Measurements from ENCODE around the gene VAPB. TPM values are rescaled to one million over a fixed set of nuclear protein-coding genes. Genes with fewer than 3 reads are reported as not detected.

The VAPB gene
- total RNA-seq, 1 donor from 2014 or later, result 11.1 TPM

DNA sequence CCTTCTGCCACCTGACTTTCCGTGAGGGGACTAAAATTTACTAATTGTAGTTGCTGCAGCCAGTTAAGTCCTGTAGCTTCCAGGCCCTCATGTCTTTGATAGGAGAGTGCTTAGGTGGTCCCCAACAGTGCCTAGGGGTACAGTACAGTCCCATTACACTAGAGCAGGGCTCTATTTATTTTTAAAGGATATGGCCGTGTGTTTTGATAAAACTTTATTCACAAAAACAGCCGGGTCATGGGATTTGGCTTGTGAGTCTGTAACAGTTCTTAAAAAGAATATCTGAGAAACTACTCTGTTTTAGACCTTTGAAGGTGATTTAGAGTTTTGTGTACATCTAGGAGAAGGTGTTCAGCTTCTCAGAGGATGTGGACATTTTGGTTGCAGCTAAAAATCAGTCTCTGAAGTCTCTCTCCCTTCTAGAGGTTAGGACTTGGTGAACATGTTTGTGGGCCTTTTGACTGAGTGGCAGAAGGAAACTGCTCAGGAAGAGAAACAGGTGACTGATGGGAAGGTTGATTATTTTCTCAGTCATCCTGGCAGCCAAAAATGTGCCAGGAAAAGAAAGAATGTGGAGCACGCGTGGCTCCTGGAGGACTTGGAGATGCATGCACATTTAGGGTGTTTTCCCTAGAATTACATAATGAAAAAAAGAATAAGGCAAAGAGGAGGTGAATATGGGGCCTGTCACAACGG lies 57.4 kb downstream of the VAPB start:
- no peak for DNase-seq (ENCODE audit: low spot score in 2 of 2)
- no peak overlapping the region for H3K27ac ChIP-seq
- H3K4me3 ChIP-seq, result no peak overlapping the region
- intact Hi-C loops (cut with DNase I), result loop anchor here (10.0 kb wide), 1 partner anchor 212 kb away; no protein-coding TSS in a partner anchor
- H3K27me3 ChIP-seq, result no peaks in the 10 kb centered on the region
- no peaks in the 10 kb centered on the region for H3K4me1 ChIP-seq
- TF ChIP-seq, protein P1, sequence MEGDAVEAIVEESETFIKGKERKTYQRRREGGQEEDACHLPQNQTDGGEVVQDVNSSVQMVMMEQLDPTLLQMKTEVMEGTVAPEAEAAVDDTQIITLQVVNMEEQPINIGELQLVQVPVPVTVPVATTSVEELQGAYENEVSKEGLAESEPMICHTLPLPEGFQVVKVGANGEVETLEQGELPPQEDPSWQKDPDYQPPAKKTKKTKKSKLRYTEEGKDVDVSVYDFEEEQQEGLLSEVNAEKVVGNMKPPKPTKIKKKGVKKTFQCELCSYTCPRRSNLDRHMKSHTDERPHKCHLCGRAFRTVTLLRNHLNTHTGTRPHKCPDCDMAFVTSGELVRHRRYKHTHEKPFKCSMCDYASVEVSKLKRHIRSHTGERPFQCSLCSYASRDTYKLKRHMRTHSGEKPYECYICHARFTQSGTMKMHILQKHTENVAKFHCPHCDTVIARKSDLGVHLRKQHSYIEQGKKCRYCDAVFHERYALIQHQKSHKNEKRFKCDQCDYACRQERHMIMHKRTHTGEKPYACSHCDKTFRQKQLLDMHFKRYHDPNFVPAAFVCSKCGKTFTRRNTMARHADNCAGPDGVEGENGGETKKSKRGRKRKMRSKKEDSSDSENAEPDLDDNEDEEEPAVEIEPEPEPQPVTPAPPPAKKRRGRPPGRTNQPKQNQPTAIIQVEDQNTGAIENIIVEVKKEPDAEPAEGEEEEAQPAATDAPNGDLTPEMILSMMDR (IDR thresholded peaks at IDR 0.05), result no peak
- peaks cover 8 to 39% of the 10 kb centered on the region in 2 donors for H3K36me3 ChIP-seq
- H3K9me3 ChIP-seq, result no peaks in the 10 kb centered on the region

DNA sequence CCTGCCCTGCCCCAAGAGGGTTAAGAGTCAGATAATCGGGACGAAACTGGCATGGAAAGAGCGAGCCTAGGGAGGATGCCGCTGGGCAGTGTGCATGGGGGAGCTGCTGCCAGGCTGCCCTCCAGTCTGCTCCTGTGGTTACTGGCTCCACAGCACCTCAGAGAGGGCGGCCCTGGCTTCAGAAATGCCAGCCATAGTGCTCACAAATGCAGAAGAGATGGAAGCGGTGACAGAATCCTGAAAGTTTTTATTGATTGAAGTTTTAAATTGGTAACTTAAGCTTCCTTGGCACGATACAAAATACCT lies 57.9 kb downstream of the VAPB start:
- no peak for DNase-seq (ENCODE audit: low spot score in 2 of 2)
- intact Hi-C loops (cut with DNase I), result loop anchor here (10.0 kb wide), 1 partner anchor 212 kb away; no protein-coding TSS in a partner anchor
- TF ChIP-seq, protein P1 (IDR thresholded peaks at IDR 0.05), result no peak
- Histone ChIP-seq H3K4me3 (no peak overlapping the region), H3K36me3 (peaks cover 8 to 39% of the 10 kb centered on the region in 2 donors), H3K4me1 (no peaks in the 10 kb centered on the region), H3K27me3 (no peaks in the 10 kb centered on the region), H3K9me3 (no peaks in the 10 kb centered on the region), H3K27ac (no peak overlapping the region)

DNA sequence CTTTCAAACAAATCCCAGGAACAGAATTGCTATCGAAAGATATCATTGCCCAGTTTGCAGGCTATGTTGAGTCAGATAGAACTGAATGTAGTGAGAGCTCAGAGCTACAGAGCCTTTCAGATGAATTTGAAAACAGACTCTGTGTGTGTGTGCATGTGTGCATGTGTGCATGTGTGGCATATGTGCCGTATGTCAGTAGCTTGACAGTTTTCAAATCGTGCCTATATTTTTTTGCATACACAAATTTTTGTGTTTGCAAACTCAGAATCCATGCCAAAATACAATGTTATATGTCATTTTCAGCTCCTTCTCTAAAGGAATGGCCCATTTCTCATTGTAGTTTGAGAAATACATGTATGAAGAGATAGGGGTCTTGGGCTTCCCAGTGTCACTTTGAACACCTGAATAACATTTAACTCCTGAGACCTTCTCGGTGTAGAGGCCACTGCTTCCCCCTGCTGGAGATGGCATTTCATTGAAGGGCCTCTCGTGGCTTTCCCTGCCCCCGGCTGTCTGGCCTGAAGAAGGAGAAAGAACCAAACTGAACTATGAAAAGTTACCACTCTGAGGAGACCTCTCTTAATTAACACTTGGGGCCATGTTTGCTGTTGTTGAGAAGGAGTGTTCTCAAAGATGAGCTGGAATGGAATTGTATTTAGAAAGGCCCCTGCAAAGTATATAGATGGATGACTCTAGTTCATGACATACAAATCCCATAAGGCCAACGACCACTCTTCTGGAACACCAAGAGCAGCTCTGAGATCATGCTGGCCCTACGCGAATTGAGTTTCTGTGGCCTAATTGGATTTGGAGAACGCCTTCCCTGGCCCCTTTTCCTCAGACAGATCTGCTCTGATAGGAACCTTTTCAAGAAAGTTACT lies 58.7 kb downstream of the VAPB start:
- intact Hi-C loops (cut with DNase I), result loop anchor here (10.0 kb wide), 1 partner anchor 213 kb away; no protein-coding TSS in a partner anchor
- TF ChIP-seq, protein P1 (IDR thresholded peaks at IDR 0.05), result peak; percentile 7 to 44 (median 12)
- Histone ChIP-seq H3K36me3 (peaks cover 8 to 39% of the 10 kb centered on the region in 2 donors), H3K9me3 (no peaks in the 10 kb centered on the region), H3K27me3 (no peaks in the 10 kb centered on the region), H3K27ac (no peak overlapping the region), H3K4me1 (no peaks in the 10 kb centered on the region), H3K4me3 (no peak overlapping the region)
- no peak for DNase-seq (ENCODE audit: low spot score in 2 of 2)

DNA sequence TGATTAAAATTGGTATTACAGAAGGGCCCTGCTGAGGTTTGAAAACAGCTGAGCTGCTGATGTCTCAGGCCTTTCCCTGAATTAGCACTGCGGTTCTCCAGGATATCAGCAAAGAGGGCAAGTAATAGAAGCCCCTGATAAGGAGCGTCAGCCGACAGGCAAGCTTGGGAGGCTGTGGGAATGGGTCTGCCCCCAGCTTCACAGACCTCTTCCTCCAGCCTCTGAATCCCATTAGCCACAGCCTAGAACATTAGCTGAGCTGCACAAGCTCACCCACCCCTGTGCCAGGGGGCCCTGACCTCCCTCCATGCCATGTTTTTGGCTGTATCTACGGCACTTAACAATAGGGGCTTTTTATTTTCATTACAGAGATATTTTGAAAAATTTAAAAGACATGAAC lies 59.9 kb downstream of the VAPB start:
- Histone ChIP-seq H3K4me1 (no peaks in the 10 kb centered on the region), H3K36me3 (peaks cover 8 to 35% of the 10 kb centered on the region in 2 donors), H3K27ac (no peak overlapping the region), H3K4me3 (no peak overlapping the region), H3K9me3 (no peaks in the 10 kb centered on the region), H3K27me3 (no peaks in the 10 kb centered on the region)
- intact Hi-C loops (cut with DNase I), result loop anchor here (10.0 kb wide), 1 partner anchor 214 kb away; no protein-coding TSS in a partner anchor
- no peak for DNase-seq (ENCODE audit: low spot score in 2 of 2)
- TF ChIP-seq, protein P1 (IDR thresholded peaks at IDR 0.05), result no peak

DNA sequence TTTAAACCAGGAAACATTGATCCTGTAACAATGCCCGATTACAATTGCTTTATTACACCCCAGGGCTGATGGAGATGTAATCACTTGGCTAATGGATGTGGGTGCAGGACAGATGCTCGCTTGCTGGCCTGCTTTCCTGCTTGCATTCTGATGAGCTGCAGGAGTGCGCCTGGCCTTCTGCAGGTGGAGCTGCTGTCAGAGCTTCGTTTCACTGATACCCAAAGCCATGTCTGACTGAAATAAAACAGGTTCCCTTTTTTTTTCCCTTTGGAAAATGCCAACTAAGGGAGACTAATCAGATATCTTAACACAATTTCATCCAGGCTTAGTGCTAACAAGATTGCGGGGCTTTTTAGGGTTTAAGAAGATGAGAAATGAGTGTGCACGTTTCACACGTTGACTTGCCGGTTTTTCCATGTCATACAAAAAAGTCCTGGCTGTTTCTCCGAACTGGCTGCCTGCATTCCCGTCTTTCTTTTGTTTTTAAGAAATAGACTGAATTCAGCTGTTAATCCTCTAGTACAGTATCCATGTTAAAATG lies 60.7 kb downstream of the VAPB start:
- TF ChIP-seq, protein P1 (IDR thresholded peaks at IDR 0.05), result no peak
- DNase-seq (ENCODE audit: low spot score in 2 of 2), result no peak
- Histone ChIP-seq H3K27me3 (no peaks in the 10 kb centered on the region), H3K4me3 (no peak overlapping the region), H3K36me3 (peaks cover 5 to 27% of the 10 kb centered on the region in 2 donors), H3K4me1 (no peaks in the 10 kb centered on the region), H3K9me3 (no peaks in the 10 kb centered on the region), H3K27ac (no peak overlapping the region)
- intact Hi-C loops (cut with DNase I), result loop anchor here (10.0 kb wide), 1 partner anchor 215 kb away; no protein-coding TSS in a partner anchor

All from ascending aorta (tissue), 2 donors.